Measurements from ENCODE around the gene NECAB3. TPM values are rescaled to one million over a fixed set of nuclear protein-coding genes. Genes with fewer than 3 reads are reported as not detected.
"Not testable (repeated sequence)": the region's sequence is repeated elsewhere in the genome, so short reads cannot be mapped to it uniquely, and the experiment has no call there.

The NECAB3 gene
- total RNA-seq, result 186 and 221 TPM in 2 replicates
- polyA plus RNA-seq (2012), result 62.3 TPM

GRCh38 chr20:33674294-33675135 lies at the start of gene NECAB3:
Gene NECAB3 (minus strand): TSS chr20:33674428. CDS start chr20:33674352, 76 bp downstream.
- DNase-seq (ENCODE audit: low read depth), result peak; percentile 79

- DNase-seq (ENCODE audit: low read depth), result no peak
These were observed 47.3 kb upstream of the NECAB3 start for GRCh38 chr20:33721391-33722140.

GRCh38 chr20:33719989-33720709 lies 45.9 kb upstream of the NECAB3 start, which contains the start of gene PXMP4:
Gene PXMP4 (minus strand): TSS chr20:33720310. CDS start chr20:33720207, 103 bp downstream.
- peak; percentile 99 for DNase-seq (ENCODE audit: low read depth)

- DNase-seq (ENCODE audit: low read depth), result no peak
These were observed 45.2 kb upstream of the NECAB3 start for GRCh38 chr20:33719277-33719988.

- no peak for DNase-seq (ENCODE audit: low read depth)
These were observed 42.3 kb upstream of the NECAB3 start for GRCh38 chr20:33716498-33716897.

- DNase-seq (ENCODE audit: low read depth), result no peak
These were observed 39.7 kb upstream of the NECAB3 start for GRCh38 chr20:33713865-33714367.

GRCh38 chr20:33711446-33711738 lies 37.2 kb upstream of the NECAB3 start:
- DNase-seq (ENCODE audit: low read depth), result no peak

GRCh38 chr20:33710681-33711445 lies 36.6 kb upstream of the NECAB3 start:
- DNase-seq (ENCODE audit: low read depth), result no peak

GRCh38 chr20:33709905-33710541 lies 35.8 kb upstream of the NECAB3 start:
- no peak for DNase-seq (ENCODE audit: low read depth)

GRCh38 chr20:33709398-33709797 lies 35.2 kb upstream of the NECAB3 start:
- DNase-seq (ENCODE audit: low read depth), result no peak

GRCh38 chr20:33707668-33708067 lies 33.4 kb upstream of the NECAB3 start:
- DNase-seq (ENCODE audit: low read depth), result no peak

- DNase-seq (ENCODE audit: low read depth), result no peak
These were observed 30.1 kb upstream of the NECAB3 start for GRCh38 chr20:33704197-33704924.

- DNase-seq (ENCODE audit: low read depth), result no peak
These were observed 29.4 kb upstream of the NECAB3 start for GRCh38 chr20:33703498-33704137.

GRCh38 chr20:33702861-33703260 lies 28.6 kb upstream of the NECAB3 start:
- DNase-seq (ENCODE audit: low read depth), result peak; percentile 83

GRCh38 chr20:33701629-33702450 lies 27.6 kb upstream of the NECAB3 start:
- DNase-seq (ENCODE audit: low read depth), result peak; percentile 9

- not testable (repeated sequence) for DNase-seq (ENCODE audit: low read depth)
These were observed 26.6 kb upstream of the NECAB3 start for GRCh38 chr20:33700696-33701441.

GRCh38 chr20:33698966-33699365 lies 24.7 kb upstream of the NECAB3 start:
- DNase-seq (ENCODE audit: low read depth), result not testable (repeated sequence)

Data from myocyte (in vitro differentiated cells).